ENCODE measurements around the gene IPO4. TPM values are rescaled to one million over a fixed set of nuclear protein-coding genes. Genes with fewer than 3 reads are reported as not detected.

The IPO4 gene
- total and polyA plus RNA-seq, 3 experiments from 2014 or later, result 20.9 to 172 (median 164) TPM

GRCh38 chr14:24181371-24182077, 7.1 kb downstream of the IPO4 start:
- no peaks in the 10 kb centered on the region for H3K27me3 ChIP-seq (ENCODE audit: insufficient read depth, low read length, poor library complexity, severe bottlenecking)
- ChIA-PET CTCF (interaction anchor here (1.0 to 2.7 kb wide), 4 partner anchors 18 to 250 kb away, joined by 3 to 16 read pairs (median 4); partner anchors contain the start of genes IRF9 and PSME2), POLR2A (no interaction called here)
- H3K4me1 Mint-ChIP-seq, result peaks cover 3 to 4% (median 3%) of the 10 kb centered on the region in 3 donors
- no peaks in the 10 kb centered on the region for H3K9me3 ChIP-seq (ENCODE audit: low read length)
- H3K4me3 Mint-ChIP-seq, result peak overlapping the region in 1 of 7 donors; percentile 84
- peak overlapping the region in 3 of 8 donors; percentile 17 to 86 (median 19) for H3K27ac Mint-ChIP-seq
- no peaks in the 10 kb centered on the region for H3K9me3 Mint-ChIP-seq
- peaks cover 44% of the 10 kb centered on the region for H3K36me3 ChIP-seq (ENCODE audit: insufficient read depth, low read length)
- DNase-seq, result no peak
- H3K36me3 Mint-ChIP-seq, result peaks cover 0 to 96% (median 4%) of the 10 kb centered on the region in 3 donors
- H3K4me1 ChIP-seq (ENCODE audit: insufficient read depth, low read length), result no peaks in the 10 kb centered on the region
- H3K4me3 ChIP-seq (ENCODE audit: low read length), result no peak overlapping the region
- H3K27me3 Mint-ChIP-seq, result no peaks in the 10 kb centered on the region
- no peak overlapping the region for H3K27ac ChIP-seq (ENCODE audit: low read depth, low read length)

- Histone ChIP-seq H3K4me3 (ENCODE audit: low read length) (no peak overlapping the region), H3K9me3 (ENCODE audit: low read length) (no peaks in the 10 kb centered on the region), H3K27me3 (ENCODE audit: insufficient read depth, low read length, poor library complexity, severe bottlenecking) (no peaks in the 10 kb centered on the region), H3K36me3 (ENCODE audit: insufficient read depth, low read length) (peaks cover 32% of the 10 kb centered on the region), H3K27ac (ENCODE audit: low read depth, low read length) (no peak overlapping the region), H3K4me1 (ENCODE audit: insufficient read depth, low read length) (no peaks in the 10 kb centered on the region)
- Mint-ChIP-seq H3K36me3 (peaks cover 0 to 90% (median 4%) of the 10 kb centered on the region in 3 donors), H3K4me1 (peaks cover 2 to 7% (median 6%) of the 10 kb centered on the region in 3 donors), H3K4me3 (no peak overlapping the region), H3K27me3 (no peaks in the 10 kb centered on the region), H3K9me3 (no peaks in the 10 kb centered on the region), H3K27ac (peak overlapping the region in 5 of 8 donors; percentile 23 to 86 (median 38))
- CTCF ChIA-PET, result interaction anchor here (0.9 to 2.7 kb wide), 5 partner anchors 10 to 251 kb away, joined by 3 to 16 read pairs (median 4); partner anchors contain the start of gene IRF9
- no peak for DNase-seq
- POLR2A ChIA-PET, result no interaction called here
Observed at GRCh38 chr14:24179961-24180796, 8.4 kb downstream of the IPO4 start.

DNA sequence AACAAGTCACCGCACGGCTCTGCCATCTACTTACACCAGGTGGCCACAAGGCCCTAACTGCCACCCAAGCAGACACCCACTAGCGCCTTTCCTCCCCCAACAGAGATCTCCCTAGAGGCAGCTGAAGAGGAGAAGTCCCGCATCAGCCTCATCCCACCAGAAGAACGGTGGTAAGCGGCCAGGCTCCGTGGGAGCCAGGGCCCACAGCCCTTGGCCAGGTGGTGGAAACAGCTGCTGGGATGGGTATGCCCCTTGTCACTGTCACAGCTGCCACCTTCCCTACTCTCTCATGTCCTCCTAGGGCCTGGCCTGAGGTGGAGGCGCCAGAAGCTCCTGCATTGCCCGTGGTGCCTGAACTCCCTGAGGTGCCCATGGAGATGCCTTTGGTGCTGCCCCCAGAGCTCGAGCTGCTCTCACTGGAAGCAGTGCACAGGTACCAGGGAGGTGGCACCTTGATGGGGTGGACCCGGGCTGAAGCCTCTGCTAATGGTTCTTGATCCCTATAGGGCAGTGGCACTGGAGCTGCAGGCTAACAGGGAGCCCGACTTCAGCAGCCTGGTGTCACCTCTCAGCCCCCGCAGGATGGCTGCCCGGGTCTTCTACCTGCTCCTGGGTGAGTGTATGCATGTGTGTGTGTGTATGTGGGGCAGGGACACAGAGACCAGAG, 9.2 kb downstream of the IPO4 start:
- no peak for DNase-seq
- Mint-ChIP-seq H3K9me3 (no peaks in the 10 kb centered on the region), H3K27me3 (no peaks in the 10 kb centered on the region), H3K36me3 (peaks cover 0 to 91% (median 8%) of the 10 kb centered on the region in 3 donors), H3K4me3 (no peak overlapping the region), H3K27ac (peak overlapping the region in 3 of 8 donors; percentile 22 to 90 (median 23)), H3K4me1 (peaks cover 10 to 14% (median 14%) of the 10 kb centered on the region in 3 donors)
- Histone ChIP-seq H3K27ac (ENCODE audit: low read depth, low read length) (no peak overlapping the region), H3K4me1 (ENCODE audit: insufficient read depth, low read length) (no peaks in the 10 kb centered on the region), H3K27me3 (ENCODE audit: insufficient read depth, low read length, poor library complexity, severe bottlenecking) (no peaks in the 10 kb centered on the region), H3K36me3 (ENCODE audit: insufficient read depth, low read length) (peaks cover 24% of the 10 kb centered on the region), H3K4me3 (ENCODE audit: low read length) (no peak overlapping the region), H3K9me3 (ENCODE audit: low read length) (no peaks in the 10 kb centered on the region)
- ChIA-PET POLR2A (no interaction called here), CTCF (interaction anchor here (0.9 to 2.7 kb wide), 3 partner anchors 9 to 70 kb away, joined by 3 to 16 read pairs (median 4); partner anchors contain the start of gene IRF9)

DNA sequence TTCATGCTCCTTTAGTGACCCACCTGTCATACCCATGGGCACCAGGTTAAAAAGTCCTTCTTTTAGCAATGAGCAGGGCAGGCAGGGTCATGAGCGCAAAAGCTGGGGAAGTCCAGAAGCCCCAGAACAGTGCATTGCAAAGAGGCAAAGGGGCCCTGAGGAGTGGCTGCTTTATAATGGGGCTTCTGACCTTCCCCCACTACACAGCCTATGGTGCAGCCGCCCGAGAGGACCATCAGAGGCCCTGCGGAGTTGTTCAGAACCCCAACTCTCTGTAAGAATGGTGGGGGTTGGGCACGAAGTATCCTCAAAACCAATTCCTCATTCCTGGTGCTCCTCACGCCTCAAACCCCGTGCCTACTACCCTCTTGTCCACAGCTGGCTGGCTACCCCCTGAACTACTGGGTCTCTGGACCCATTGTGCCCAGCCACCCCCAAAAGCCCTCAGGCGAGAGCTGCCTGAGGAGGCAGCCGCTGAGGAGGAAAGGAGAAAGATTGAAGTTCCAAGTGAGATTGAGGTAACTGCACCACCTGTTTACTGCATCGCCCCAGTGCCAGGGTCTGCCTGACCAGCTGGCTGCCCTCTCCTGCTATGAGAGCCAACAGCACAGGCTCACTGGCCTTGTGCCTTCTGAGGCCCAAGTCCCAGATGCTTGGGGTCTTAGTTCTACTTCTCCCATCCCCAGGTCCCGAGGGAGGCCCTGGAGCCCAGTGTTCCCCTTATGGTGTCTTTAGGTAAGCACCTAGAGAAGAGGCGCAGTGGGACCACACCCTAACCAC, 10.0 kb downstream of the IPO4 start:
- ChIA-PET CTCF (interaction anchor here (0.9 to 1.7 kb wide), 2 partner anchors 41 to 69 kb away, joined by 3 read pairs; no protein-coding TSS in a partner anchor), POLR2A (no interaction called here)
- Mint-ChIP-seq H3K9me3 (no peaks in the 10 kb centered on the region), H3K27me3 (no peaks in the 10 kb centered on the region), H3K4me3 (no peak overlapping the region), H3K4me1 (peaks cover 13 to 15% (median 15%) of the 10 kb centered on the region in 3 donors), H3K27ac (peak overlapping the region in 2 of 8 donors; percentile 22 to 23), H3K36me3 (peaks cover 0 to 85% (median 9%) of the 10 kb centered on the region in 3 donors)
- no peaks in the 10 kb centered on the region for H3K4me1 ChIP-seq (ENCODE audit: insufficient read depth, low read length)
- H3K36me3 ChIP-seq (ENCODE audit: insufficient read depth, low read length), result peaks cover 23% of the 10 kb centered on the region
- DNase-seq, result no peak
- no peaks in the 10 kb centered on the region for H3K27me3 ChIP-seq (ENCODE audit: insufficient read depth, low read length, poor library complexity, severe bottlenecking)
- H3K27ac ChIP-seq (ENCODE audit: low read depth, low read length), result no peak overlapping the region
- H3K4me3 ChIP-seq (ENCODE audit: low read length), result no peak overlapping the region
- no peaks in the 10 kb centered on the region for H3K9me3 ChIP-seq (ENCODE audit: low read length)

DNA sequence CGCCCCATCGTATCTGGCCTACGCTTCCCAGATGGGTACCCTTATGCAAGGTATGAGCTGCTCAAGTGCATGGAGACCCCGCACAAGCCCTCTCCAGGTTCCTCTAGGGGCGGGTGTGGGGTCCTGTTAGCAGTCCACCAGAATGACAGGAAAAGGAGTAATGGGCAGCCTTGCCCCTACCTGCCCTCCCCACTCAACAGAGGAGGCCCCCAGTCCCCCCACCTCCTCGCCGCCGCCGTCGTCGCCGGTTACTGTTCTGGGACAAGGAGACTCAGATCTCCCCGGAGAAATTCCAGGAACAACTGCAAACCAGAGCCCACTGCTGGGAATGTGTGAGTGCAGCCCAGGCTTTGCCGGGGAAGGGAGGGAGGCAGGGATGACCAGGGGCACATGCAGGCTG, 10.7 kb downstream of the IPO4 start:
- H3K27me3 ChIP-seq (ENCODE audit: insufficient read depth, low read length, poor library complexity, severe bottlenecking), result no peaks in the 10 kb centered on the region
- H3K27ac ChIP-seq (ENCODE audit: low read depth, low read length), result no peak overlapping the region
- no peak overlapping the region for H3K4me3 ChIP-seq (ENCODE audit: low read length)
- peak overlapping the region in 1 of 8 donors; percentile 42 for H3K27ac Mint-ChIP-seq
- H3K27me3 Mint-ChIP-seq, result no peaks in the 10 kb centered on the region
- no peaks in the 10 kb centered on the region for H3K9me3 Mint-ChIP-seq
- no peaks in the 10 kb centered on the region for H3K4me1 ChIP-seq (ENCODE audit: insufficient read depth, low read length)
- no peak for DNase-seq
- CTCF ChIA-PET, result interaction anchor here (1.7 kb wide), 1 partner anchor 42 kb away, joined by 3 read pairs; no protein-coding TSS in a partner anchor
- H3K36me3 ChIP-seq (ENCODE audit: insufficient read depth, low read length), result peaks cover 19% of the 10 kb centered on the region
- no peaks in the 10 kb centered on the region for H3K9me3 ChIP-seq (ENCODE audit: low read length)
- H3K36me3 Mint-ChIP-seq, result peaks cover 0 to 78% (median 9%) of the 10 kb centered on the region in 3 donors
- peaks cover 19 to 22% (median 19%) of the 10 kb centered on the region in 3 donors for H3K4me1 Mint-ChIP-seq
- POLR2A ChIA-PET, result no interaction called here
- H3K4me3 Mint-ChIP-seq, result no peak overlapping the region

DNA sequence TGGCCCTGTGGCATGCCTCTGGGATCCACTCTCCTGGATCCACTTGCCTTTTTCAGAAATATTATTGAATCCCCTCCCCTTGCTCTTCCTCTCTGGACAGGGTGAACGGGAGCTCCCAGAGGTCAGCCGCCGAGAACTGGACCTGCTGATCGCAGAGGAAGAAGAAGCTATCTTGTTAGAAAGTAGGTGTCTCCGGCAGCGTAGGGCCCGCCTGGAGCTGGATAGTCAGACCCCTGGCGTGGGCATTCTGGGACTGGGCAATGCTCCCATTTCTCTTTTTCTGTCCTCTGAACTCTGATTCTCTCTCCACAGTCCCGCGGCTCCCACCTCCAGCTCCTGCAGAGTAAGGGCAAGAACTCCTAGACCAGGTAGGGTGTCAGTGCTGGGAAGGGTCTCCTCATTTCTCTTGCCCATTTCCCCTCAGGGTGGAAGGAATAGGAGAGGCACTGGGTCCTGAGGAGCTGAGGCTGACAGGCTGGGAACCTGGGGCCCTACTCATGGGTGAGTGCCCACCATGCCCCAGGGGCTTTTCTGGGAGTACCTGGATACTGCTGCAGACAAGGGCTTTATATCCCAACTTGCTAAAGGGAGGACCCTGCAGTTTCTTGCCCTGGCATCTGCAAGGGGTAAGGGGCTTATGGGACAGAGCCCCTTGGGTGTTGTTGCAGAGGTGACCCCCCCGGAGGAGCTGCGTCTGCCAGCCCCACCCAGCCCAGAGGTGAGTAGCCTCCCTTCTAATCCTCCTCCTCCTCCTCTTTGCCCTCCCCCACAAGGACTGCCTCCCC, 11.4 kb downstream of the IPO4 start:
- H3K4me1 ChIP-seq (ENCODE audit: insufficient read depth, low read length), result no peaks in the 10 kb centered on the region
- Mint-ChIP-seq H3K27ac (peak overlapping the region in 4 of 8 donors; percentile 31 to 79 (median 44)), H3K9me3 (no peaks in the 10 kb centered on the region), H3K27me3 (no peaks in the 10 kb centered on the region), H3K36me3 (peaks cover 0 to 72% (median 9%) of the 10 kb centered on the region in 3 donors), H3K4me3 (no peak overlapping the region), H3K4me1 (peaks cover 22 to 25% (median 23%) of the 10 kb centered on the region in 3 donors)
- H3K27ac ChIP-seq (ENCODE audit: low read depth, low read length), result no peak overlapping the region
- CTCF ChIA-PET, result interaction anchor here (1.7 kb wide), 1 partner anchor 43 kb away, joined by 3 read pairs; no protein-coding TSS in a partner anchor
- no peaks in the 10 kb centered on the region for H3K27me3 ChIP-seq (ENCODE audit: insufficient read depth, low read length, poor library complexity, severe bottlenecking)
- H3K9me3 ChIP-seq (ENCODE audit: low read length), result no peaks in the 10 kb centered on the region
- POLR2A ChIA-PET, result interaction anchor here (0.6 kb wide), 1 partner anchor 27 kb away, joined by 3 read pairs; no protein-coding TSS in a partner anchor
- H3K36me3 ChIP-seq (ENCODE audit: insufficient read depth, low read length), result peaks cover 19% of the 10 kb centered on the region
- H3K4me3 ChIP-seq (ENCODE audit: low read length), result no peak overlapping the region
- no peak for DNase-seq
